Neural crest cell (in vitro differentiated cells): ENCODE measurements around the gene ASH1L. TPM values are rescaled to one million over a fixed set of nuclear protein-coding genes. Genes with fewer than 3 reads are reported as not detected.
"Not testable (repeated sequence)": the region's sequence is repeated elsewhere in the genome, so short reads cannot be mapped to it uniquely, and the experiment has no call there.

Source experiments
- DNase-seq: peaks from one replicate; pipeline ENCODE4 v3.0.0; 2021; ENCODE audit warnings: low read depth, mixed read lengths, low spot score
- H3K27ac Mint-ChIP-seq: one replicate; pipeline ENCODE4 v1.8.0; 2021; ENCODE audit warnings: mild to moderate bottlenecking, mixed read lengths; ENCODE audit not compliant: unreplicated experiment
- H3K27me3 Mint-ChIP-seq: 2 replicates; pipeline ENCODE4 v1.8.0; 2021; ENCODE audit warnings: low read depth, mild to moderate bottlenecking, mixed read lengths
- H3K36me3 Mint-ChIP-seq: 2 replicates; pipeline ENCODE4 v1.8.0; 2021; ENCODE audit warnings: low read depth, mild to moderate bottlenecking, mixed read lengths
- H3K4me1 Mint-ChIP-seq: 2 replicates; pipeline ENCODE4 v1.8.0; 2021; ENCODE audit warnings: mixed read lengths
- H3K4me3 Mint-ChIP-seq: one replicate; pipeline ENCODE4 v1.8.0; 2021; ENCODE audit warnings: mild to moderate bottlenecking, mixed read lengths
- H3K9me3 Mint-ChIP-seq: 2 replicates; pipeline ENCODE4 v1.8.0; 2021; ENCODE audit warnings: mixed read lengths
- CTCF ChIP-seq: fragments of 200-600 bp; sonication (generic); conservative IDR thresholded peaks from 2 replicates; pipeline ENCODE4 v1.5.0; 2021; ENCODE audit warnings: antibody characterized with exemption, mild to moderate bottlenecking
- total RNA-seq: library from RNA; stranded (reverse); gene quantifications from 2 replicates; pipeline ENCODE4 v1.2.1, GENCODE V29; 2021

Gene ASH1L
- total RNA-seq, 1 donor from 2014 or later, result 35.4 TPM

GRCh38 chr1:155352631-155353030 is 210.0 kb downstream of the ASH1L start:
- no peak overlapping the region for H3K4me3 Mint-ChIP-seq

GRCh38 chr1:155342842-155343241 is 219.8 kb downstream of the ASH1L start:
- no peaks in the 10 kb centered on the region for H3K9me3 Mint-ChIP-seq
- no peak for DNase-seq
- H3K4me1 Mint-ChIP-seq, result no peaks in the 10 kb centered on the region
- no peak for TF ChIP-seq CTCF
- no peak overlapping the region for H3K27ac Mint-ChIP-seq
- peaks cover 21% of the 10 kb centered on the region for H3K36me3 Mint-ChIP-seq
- no peaks in the 10 kb centered on the region for H3K27me3 Mint-ChIP-seq
- H3K4me3 Mint-ChIP-seq, result no peak overlapping the region

More at GRCh38 chr1:155352631-155353030, 210.0 kb downstream of the ASH1L start:
- H3K36me3 Mint-ChIP-seq, result peaks cover 16% of the 10 kb centered on the region
- H3K4me1 Mint-ChIP-seq, result no peaks in the 10 kb centered on the region
- no peaks in the 10 kb centered on the region for H3K27me3 Mint-ChIP-seq
- TF ChIP-seq CTCF, result no peak
- no peaks in the 10 kb centered on the region for H3K9me3 Mint-ChIP-seq
- DNase-seq, result no peak
- H3K27ac Mint-ChIP-seq, result no peak overlapping the region

- Mint-ChIP-seq H3K27ac (no peak overlapping the region), H3K36me3 (peaks cover 26% of the 10 kb centered on the region), H3K9me3 (no peaks in the 10 kb centered on the region), H3K4me1 (no peaks in the 10 kb centered on the region), H3K4me3 (no peak overlapping the region), H3K27me3 (no peaks in the 10 kb centered on the region)
- TF ChIP-seq CTCF, result no peak
- DNase-seq, result no peak
These were observed 223.0 kb downstream of the ASH1L start for GRCh38 chr1:155339515-155340097.

GRCh38 chr1:155334962-155335361 is 227.6 kb downstream of the ASH1L start:
- Mint-ChIP-seq H3K4me1 (no peaks in the 10 kb centered on the region), H3K27me3 (no peaks in the 10 kb centered on the region), H3K36me3 (peaks cover 22% of the 10 kb centered on the region), H3K4me3 (no peak overlapping the region), H3K27ac (no peak overlapping the region), H3K9me3 (no peaks in the 10 kb centered on the region)
- no peak for TF ChIP-seq CTCF
- no peak for DNase-seq

GRCh38 chr1:155329980-155330598 is 232.5 kb downstream of the ASH1L start:
- no peaks in the 10 kb centered on the region for H3K9me3 Mint-ChIP-seq
- no peak overlapping the region for H3K4me3 Mint-ChIP-seq

GRCh38 chr1:155328856-155329255 is 233.7 kb downstream of the ASH1L start:
- not testable (repeated sequence) for H3K36me3 Mint-ChIP-seq

More at GRCh38 chr1:155329980-155330598, 232.5 kb downstream of the ASH1L start:
- H3K27me3 Mint-ChIP-seq, result peaks cover 4% of the 10 kb centered on the region
- H3K36me3 Mint-ChIP-seq, result peaks cover 9% of the 10 kb centered on the region
- TF ChIP-seq CTCF, result no peak
- DNase-seq, result no peak
- peaks cover 13% of the 10 kb centered on the region for H3K4me1 Mint-ChIP-seq
- H3K27ac Mint-ChIP-seq, result no peak overlapping the region

More at GRCh38 chr1:155328856-155329255, 233.7 kb downstream of the ASH1L start:
- not testable (repeated sequence) for DNase-seq, H3K27me3 Mint-ChIP-seq, H3K9me3 Mint-ChIP-seq, H3K27ac Mint-ChIP-seq
- peaks cover 13% of the 10 kb centered on the region for H3K4me1 Mint-ChIP-seq
- H3K4me3 Mint-ChIP-seq, result peak overlapping the region; percentile 65
